GM12878 (cell line): ENCODE results near the gene KIF2A. TPM values are rescaled to one million over a fixed set of nuclear protein-coding genes. Genes with fewer than 3 reads are reported as not detected.
A peak's percentile ranks its signal among the peaks of the same experiment; 100 is the strongest.

Source experiments
- ATF2 ChIP-seq: IDR thresholded peaks from 2 replicates; pipeline ENCODE4 v1.6.1; 2012; ENCODE audit warnings: low read length, inconsistent platforms
- BACH1 ChIP-seq: fragments of 450-650 bp; IDR thresholded peaks from 2 replicates; pipeline ENCODE4 v1.6.1; 2017; ENCODE audit warnings: mild to moderate bottlenecking, borderline replicate concordance
- CBFB ChIP-seq: IDR thresholded peaks from 2 replicates; pipeline ENCODE4 v1.6.1; 2016; ENCODE audit warnings: antibody characterized with exemption, low read depth
- CHD2 ChIP-seq: IDR thresholded peaks from 2 replicates; pipeline ENCODE4 v1.6.1; 2011; ENCODE audit warnings: low read depth, low read length, improper control_type of control experiment, borderline replicate concordance
- CHD4 ChIP-seq: fragments of 200-600 bp; sonication (generic); IDR thresholded peaks from 2 replicates; pipeline ENCODE4 v1.6.1; 2016; ENCODE audit warnings: mild to moderate bottlenecking
- DPF2 ChIP-seq: fragments of 450-650 bp; IDR thresholded peaks from 2 replicates; pipeline ENCODE4 v1.6.1; 2017; ENCODE audit warnings: mild to moderate bottlenecking
- HDGF ChIP-seq: fragments of 450-650 bp; IDR thresholded peaks from 2 replicates; pipeline ENCODE4 v1.6.1; 2016; ENCODE audit warnings: antibody characterized with exemption
- IKZF1 ChIP-seq: fragments of 450-650 bp; conservative IDR thresholded peaks from 2 replicates; pipeline ENCODE4 v1.6.1; 2017; ENCODE audit warnings: antibody characterized with exemption, mild to moderate bottlenecking
- IKZF2 ChIP-seq, 2 experiments: fragments of 450-650 bp; IDR thresholded peaks; 2 replicates each; pipeline ENCODE4 v1.6.1; 2017; ENCODE audit warnings: mild to moderate bottlenecking in 2 of 2, moderate library complexity in 2 of 2
- IRF3 ChIP-seq: fragments of 450-650 bp; IDR thresholded peaks from 2 replicates; pipeline ENCODE4 v1.6.1; 2014; ENCODE audit warnings: mild to moderate bottlenecking
- JUND ChIP-seq: IDR thresholded peaks from 2 replicates; pipeline ENCODE4 v1.6.1; 2012; ENCODE audit warnings: low read depth, mild to moderate bottlenecking, low read length, improper control_type of control experiment, moderate library complexity
- MEF2B ChIP-seq: fragments of 450-650 bp; IDR thresholded peaks from 2 replicates; pipeline ENCODE4 v1.6.1; 2018; ENCODE audit warnings: mild to moderate bottlenecking, moderate library complexity; ENCODE audit not compliant: partially characterized antibody, poor library complexity, severe bottlenecking
- MXI1 ChIP-seq: fragments of 150-350 bp; IDR thresholded peaks from 2 replicates; pipeline ENCODE4 v1.6.1; 2011; ENCODE audit warnings: low read depth, mild to moderate bottlenecking, inconsistent platforms, low read length, improper control_type of control experiment
- NR2F1 ChIP-seq: fragments of 450-650 bp; conservative IDR thresholded peaks from 2 replicates; pipeline ENCODE4 v1.6.1; 2017; ENCODE audit warnings: mild to moderate bottlenecking
- PKNOX1 ChIP-seq: fragments of 450-650 bp; IDR thresholded peaks from 2 replicates; pipeline ENCODE4 v1.6.1; 2016; ENCODE audit warnings: mild to moderate bottlenecking
- RB1 ChIP-seq: fragments of 450-650 bp; formaldehyde crosslinking; IDR thresholded peaks from 2 replicates; pipeline ENCODE4 v1.6.1; 2017; ENCODE audit warnings: mild to moderate bottlenecking, borderline replicate concordance
- RFX5 ChIP-seq: IDR thresholded peaks from 2 replicates; pipeline ENCODE4 v1.6.1; 2011; ENCODE audit warnings: low read depth, low read length, improper control_type of control experiment
- TAF1 ChIP-seq: IDR thresholded peaks from 2 replicates; pipeline ENCODE4 v1.6.1; 2011; ENCODE audit warnings: mild to moderate bottlenecking, low read depth, low read length, borderline replicate concordance
- TCF3 ChIP-seq: IDR thresholded peaks from 2 replicates; pipeline ENCODE4 v1.6.1; 2012; ENCODE audit warnings: low read depth, mild to moderate bottlenecking, low read length, borderline replicate concordance; ENCODE audit not compliant: insufficient read depth
- TCF7 ChIP-seq: IDR thresholded peaks from 2 replicates; pipeline ENCODE4 v1.6.1; 2014; ENCODE audit warnings: antibody characterized with exemption, borderline replicate concordance
- YBX1 ChIP-seq: fragments of 450-650 bp; IDR thresholded peaks from 2 replicates; pipeline ENCODE4 v1.6.1; 2016; ENCODE audit warnings: antibody characterized with exemption
- ZNF24 ChIP-seq: fragments of 450-650 bp; IDR thresholded peaks from 2 replicates; pipeline ENCODE4 v1.6.1; 2017; ENCODE audit warnings: antibody characterized with exemption, mild to moderate bottlenecking
- ZNF274 ChIP-seq: IDR thresholded peaks from one replicate; pipeline ENCODE4 v1.8.0; 2011; ENCODE audit not compliant: insufficient read length, insufficient read depth
- ZNF622 ChIP-seq: fragments of 450-650 bp; IDR thresholded peaks from 2 replicates; pipeline ENCODE4 v1.6.1; 2017; ENCODE audit warnings: mild to moderate bottlenecking, inconsistent platforms
- ZNF687 ChIP-seq: fragments of 450-650 bp; IDR thresholded peaks from 2 replicates; pipeline ENCODE4 v1.6.1; 2017; ENCODE audit warnings: mild to moderate bottlenecking, moderate library complexity
- polyA plus RNA-seq, 11 experiments: library from polyadenylated mRNA; depleted of rRNA in 4 of 11; unstranded in 6 of 11; stranded (reverse) in 5 of 11; fragments of >200 nt; fragmentation: Nextera tagmentation in 4 of 11; fragmentation: Illumina TruSeq in 1 of 11; extraction: Ambion mirVana in 4 of 11; extraction: Trizol in 1 of 11; gene quantifications; 1 replicate in 1 of 11; 2 replicates in 10 of 11; pipeline versions ENCODE4 v1.2.1 to v1.2.3, GENCODE V29; 2011 to 2016; ENCODE audit warnings: inconsistent platforms in 2 of 11, missing spikeins in 2 of 11, low read depth in 1 of 11
- total RNA-seq, 4 experiments: library from RNA; depleted of rRNA in 3 of 4; stranded (reverse); fragments of >200 nt in 3 of 4; fragmentation: Illumina TruSeq in 1 of 4; extraction: Trizol in 1 of 4; gene quantifications; 2 replicates each; pipeline versions ENCODE4 v1.2.1 to v1.2.3, GENCODE V29; 2013 to 2021

Gene KIF2A
- total and polyA plus RNA-seq, 10 of the 15 experiments (the other 5 are each of a cell fraction or from before 2014, with no cell fraction given) = 35.9 to 124 (median 80.1) TPM

GRCh38 chr5:62403411-62404250 lies 97.6 kb downstream of the KIF2A start, which contains the start of gene DIMT1 (continued):
- peak; percentile 91 for TF ChIP-seq ZNF687
- TF ChIP-seq PKNOX1 = no peak
- peak; percentile 73 for TF ChIP-seq TCF3
- TF ChIP-seq CHD2 = no peak; the same call in 1 of the 2 replicates
- peak; percentile 79; the same call in 1 of the 2 replicates for TF ChIP-seq RB1
- peak; percentile 90 for TF ChIP-seq HDGF
- TF ChIP-seq IRF3 = no peak
- no peak for TF ChIP-seq ZNF274
- peak; percentile 74; the same call in 1 of the 2 replicates for TF ChIP-seq BACH1
- peak; percentile 18; the same call in 1 of the 2 replicates for TF ChIP-seq CBFB
- peak; percentile 52; the same call in 1 of the 2 replicates for TF ChIP-seq TAF1
- no peak for TF ChIP-seq YBX1
- no peak for TF ChIP-seq TCF7
- peak; percentile 95 for TF ChIP-seq IKZF1
- TF ChIP-seq JUND = no peak
- peak; percentile 34; the same call in 1 of the 2 replicates for TF ChIP-seq RFX5
- TF ChIP-seq NR2F1 = peak; percentile 93
- TF ChIP-seq ZNF622 = no peak
- 0 out of 2 replicates have a peak, but pooled peaks have one; percentile 27 for TF ChIP-seq ATF2
- no peak for TF ChIP-seq ZNF24
- no peak for TF ChIP-seq CHD4
- peak; percentile 98 for TF ChIP-seq MXI1
- TF ChIP-seq IKZF2 (IDR thresholded peaks at IDR 0.05) = peak in 1 of 2 experiments; percentile 96; a peak in 1 of 4 replicates
- peak; percentile 84; the same call in 1 of the 2 replicates for TF ChIP-seq DPF2
- peak; percentile 7 for TF ChIP-seq MEF2B
